Measurements from ENCODE around the gene DMC1.

DMC1 gene

GRCh38 chr22:38531251-38531938 lies 38.6 kb downstream of the DMC1 start:
- no peak overlapping the region for H3K4me3 ChIP-seq (replicated peaks; ENCODE audit: low read depth, low read length)
- no peak for TF ChIP-seq CTCF (IDR thresholded peaks at IDR 0.05; ENCODE audit: low read depth, low read length, missing control alignments)
- no peak for DNase-seq (ENCODE audit: extremely low read depth, low read depth)

- DNase-seq (ENCODE audit: extremely low read depth, low read depth) = no peak
Observed at GRCh38 chr22:38524429-38524828, 45.6 kb downstream of the DMC1 start.

GRCh38 chr22:38523479-38523878 lies 46.5 kb downstream of the DMC1 start:
- no peak for TF ChIP-seq CTCF (IDR thresholded peaks at IDR 0.05; ENCODE audit: low read depth, low read length, missing control alignments)
- no peak for DNase-seq (ENCODE audit: extremely low read depth, low read depth)
- H3K4me3 ChIP-seq (replicated peaks; ENCODE audit: low read depth, low read length) = no peak overlapping the region

More at GRCh38 chr22:38524429-38524828, 45.6 kb downstream of the DMC1 start:
- TF ChIP-seq CTCF (IDR thresholded peaks at IDR 0.05; ENCODE audit: low read depth, low read length, missing control alignments) = no peak
- H3K4me3 ChIP-seq (replicated peaks; ENCODE audit: low read depth, low read length) = no peak overlapping the region

- no peak for TF ChIP-seq CTCF (IDR thresholded peaks at IDR 0.05; ENCODE audit: low read depth, low read length, missing control alignments)
- H3K4me3 ChIP-seq (replicated peaks; ENCODE audit: low read depth, low read length) = no peak overlapping the region
- no peak for DNase-seq (ENCODE audit: extremely low read depth, low read depth)
Observed at GRCh38 chr22:38523029-38523428, 47.0 kb downstream of the DMC1 start.

GRCh38 chr22:38519453-38520250 lies 50.3 kb downstream of the DMC1 start:
- no peak for TF ChIP-seq CTCF (IDR thresholded peaks at IDR 0.05; ENCODE audit: low read depth, low read length, missing control alignments)
- DNase-seq (ENCODE audit: extremely low read depth, low read depth) = no peak
- no peak overlapping the region for H3K4me3 ChIP-seq (replicated peaks; ENCODE audit: low read depth, low read length)

- no peak for TF ChIP-seq CTCF (IDR thresholded peaks at IDR 0.05; ENCODE audit: low read depth, low read length, missing control alignments)
- DNase-seq (ENCODE audit: extremely low read depth, low read depth) = no peak
- no peak overlapping the region for H3K4me3 ChIP-seq (replicated peaks; ENCODE audit: low read depth, low read length)
Observed at GRCh38 chr22:38518620-38519019, 51.4 kb downstream of the DMC1 start.
